ENCODE measurements around the gene ZNF77.

- TF ChIP-seq CTCF (conservative IDR thresholded peaks at IDR 0.05; ENCODE audit: low read depth, low read length) (no peak), EZH2 (IDR thresholded peaks at IDR 0.05; ENCODE audit: low read length, unreplicated experiment) (no peak), EZH2phosphoT487 (IDR thresholded peaks at IDR 0.05; ENCODE audit: borderline replicate concordance, low read length) (no peak)
These were observed 38.1 kb downstream of the ZNF77 start for GRCh38 chr19:2906631-2907195.
